Sigmoid colon (tissue), 7 donors: ENCODE data around the gene CAMTA1. TPM values are rescaled to one million over a fixed set of nuclear protein-coding genes. Genes with fewer than 3 reads are reported as not detected.

ENCODE experiments used
- DNase-seq: peaks from one replicate; pipeline ENCODE4 v3.0.0-alpha.2; 2019
- H3K27ac ChIP-seq, 4 donors: fragments of 200-600 bp; sonication (generic); one replicate each; pipeline ENCODE4 v1.5.1; 2016 to 2019; ENCODE audit warnings: mild to moderate bottlenecking in 1 of 4
- H3K27me3 ChIP-seq, 3 donors: fragments of 200-600 bp; sonication (generic); one replicate each; pipeline ENCODE4 v1.5.1; 2019; ENCODE audit warnings: mild to moderate bottlenecking in 1 of 3
- H3K36me3 ChIP-seq, 4 donors: fragments of 200-600 bp; sonication (generic); one replicate each; pipeline ENCODE4 v1.5.1; 2016 to 2019
- H3K4me1 ChIP-seq, 4 donors: fragments of 200-600 bp; sonication (generic); one replicate each; pipeline ENCODE4 v1.5.1; 2017 to 2019
- H3K4me3 ChIP-seq, 4 donors: fragments of 200-600 bp; sonication (generic); one replicate each; pipeline ENCODE4 v1.5.1; 2017 to 2019; ENCODE audit warnings: mild to moderate bottlenecking in 2 of 4, moderate library complexity in 1 of 4
- H3K9me3 ChIP-seq, 4 donors: fragments of 200-600 bp in 3 of 4; sonication (generic) in 3 of 4; one replicate each; pipeline versions ENCODE4 v1.5.1 to v1.6.1; 2013 to 2019
- CTCF ChIP-seq, 4 experiments: fragments of 450-650 bp in 3 of 4; fragments of 200-600 bp in 1 of 4; IDR thresholded peaks; one replicate each; pipeline ENCODE4 v1.5.1; 2016 to 2019; ENCODE audit warnings: antibody characterized with exemption in 4 of 4, mild to moderate bottlenecking in 3 of 4, moderate library complexity in 2 of 4
- EP300 ChIP-seq, 4 donors: sonication (generic); formaldehyde crosslinking; IDR thresholded peaks; one replicate each; pipeline ENCODE4 v1.6.1; 2017; ENCODE audit warnings: antibody characterized with exemption in 4 of 4
- POLR2A ChIP-seq, 2 donors: fragments of 450-650 bp; IDR thresholded peaks; one replicate each; pipeline ENCODE4 v1.6.1; 2016; ENCODE audit warnings: antibody characterized with exemption in 2 of 2, mild to moderate bottlenecking in 2 of 2, moderate library complexity in 2 of 2
- POLR2AphosphoS5 ChIP-seq, 4 donors: sonication (generic); formaldehyde crosslinking; IDR thresholded peaks; one replicate each; pipeline ENCODE4 v1.6.1; 2017; ENCODE audit warnings: antibody characterized with exemption in 4 of 4
- WGBS, 2 donors: extraction: QIAGEN DNeasy Blood & Tissue Kit; methylation state at CpG; one replicate each; pipeline ENCODE4 v1.1.7; 2013; 5-methylcytosine and 5-hydroxymethylcytosine counted together
- intact Hi-C: fragments of 100-400 bp; cut with DNase I; formaldehyde crosslinking; loops from one replicate; pipeline ENCODE4 v1.15.1; 2023
- polyA plus RNA-seq, 3 donors: library from polyadenylated mRNA; stranded (reverse); fragments of 200-250 nt; gene quantifications; one replicate each; pipeline ENCODE4 v1.2.3, GENCODE V29; 2013
- total RNA-seq, 4 donors: library from RNA; depleted of rRNA; stranded (reverse); fragments of >200 nt; gene quantifications; one replicate each; pipeline ENCODE4 v1.1.0, GENCODE V29; 2016
- donor health status: healthy with polysubstance abuse.
- donor health status: Bipolar disorder and iron deficiency.
- donor health status: healthy.

Gene CAMTA1
- total and polyA plus RNA-seq, 7 donors, result 97.9 to 196 (median 177) TPM

DNA sequence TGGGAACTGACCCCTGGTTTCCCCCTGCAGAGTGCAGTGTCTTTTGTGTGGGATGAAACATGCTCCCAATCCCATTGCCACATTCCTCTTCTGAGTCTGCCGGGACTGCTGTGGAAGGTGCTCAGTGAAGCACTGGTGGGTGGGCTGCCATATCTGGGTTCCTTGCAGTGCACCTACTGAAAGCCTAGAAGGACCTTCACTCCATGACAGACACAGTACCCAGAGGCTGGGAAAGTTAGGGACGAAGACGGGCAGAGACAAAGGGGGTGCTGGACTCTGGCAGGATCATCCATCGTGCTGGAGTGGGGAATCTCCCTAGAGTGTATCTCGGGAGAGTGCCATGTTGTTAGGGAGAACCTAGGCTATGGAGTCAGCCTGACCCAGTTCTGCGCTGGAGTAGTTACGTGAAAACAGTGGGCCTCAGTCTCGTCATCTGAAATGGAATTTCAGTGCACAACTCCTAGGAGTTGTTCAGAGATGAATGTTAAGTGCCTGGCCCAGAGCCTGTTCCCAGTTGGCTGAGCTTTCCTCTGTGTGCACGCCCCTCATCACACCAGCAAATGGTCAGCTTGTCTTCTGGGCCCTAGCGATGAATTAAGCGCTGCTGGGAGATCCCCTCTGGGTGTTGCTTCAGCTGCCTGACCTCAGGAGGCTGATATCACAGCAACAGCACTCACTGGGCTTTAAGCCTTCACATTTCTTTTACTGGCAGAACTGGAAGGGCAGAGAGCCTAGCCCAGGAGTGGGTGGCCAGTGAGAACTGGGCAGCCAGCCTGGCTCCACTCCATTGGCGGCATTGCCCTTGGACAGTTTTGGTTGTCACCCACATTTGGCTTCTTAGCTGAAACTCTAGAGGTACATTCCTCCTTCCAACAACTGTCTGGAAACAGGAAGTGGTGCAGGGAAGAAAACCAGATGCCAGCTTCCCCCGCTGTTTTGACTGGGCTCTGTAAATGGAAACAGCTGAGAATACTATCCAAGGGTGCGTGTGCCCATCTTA, 506.0 kb downstream of the CAMTA1 start:
- Histone ChIP-seq H3K4me1 (peaks cover 0 to 38% (median 37%) of the 10 kb centered on the region in 4 donors), H3K9me3 (no peaks in the 10 kb centered on the region), H3K36me3 (no peaks in the 10 kb centered on the region), H3K27ac (peak overlapping the region in 3 of 4 donors; percentile 17 to 71 (median 66)), H3K4me3 (no peak overlapping the region), H3K27me3 (no peaks in the 10 kb centered on the region)
- 79 to 87% methylated on average over 14 of the region's 14 CpGs for WGBS, 2 donors
- no peak for DNase-seq
- TF ChIP-seq CTCF (IDR thresholded peaks at IDR 0.05), result no peak
- TF ChIP-seq POLR2AphosphoS5 (IDR thresholded peaks at IDR 0.05), result peak in 2 of 4 donors; percentile 34 to 52
- no peak for TF ChIP-seq EP300 (IDR thresholded peaks at IDR 0.05)
- TF ChIP-seq POLR2A (IDR thresholded peaks at IDR 0.05), result no peak
- intact Hi-C loops, result loop anchor here (10.0 kb wide), 1 partner anchor 184 kb away; no protein-coding TSS in a partner anchor

DNA sequence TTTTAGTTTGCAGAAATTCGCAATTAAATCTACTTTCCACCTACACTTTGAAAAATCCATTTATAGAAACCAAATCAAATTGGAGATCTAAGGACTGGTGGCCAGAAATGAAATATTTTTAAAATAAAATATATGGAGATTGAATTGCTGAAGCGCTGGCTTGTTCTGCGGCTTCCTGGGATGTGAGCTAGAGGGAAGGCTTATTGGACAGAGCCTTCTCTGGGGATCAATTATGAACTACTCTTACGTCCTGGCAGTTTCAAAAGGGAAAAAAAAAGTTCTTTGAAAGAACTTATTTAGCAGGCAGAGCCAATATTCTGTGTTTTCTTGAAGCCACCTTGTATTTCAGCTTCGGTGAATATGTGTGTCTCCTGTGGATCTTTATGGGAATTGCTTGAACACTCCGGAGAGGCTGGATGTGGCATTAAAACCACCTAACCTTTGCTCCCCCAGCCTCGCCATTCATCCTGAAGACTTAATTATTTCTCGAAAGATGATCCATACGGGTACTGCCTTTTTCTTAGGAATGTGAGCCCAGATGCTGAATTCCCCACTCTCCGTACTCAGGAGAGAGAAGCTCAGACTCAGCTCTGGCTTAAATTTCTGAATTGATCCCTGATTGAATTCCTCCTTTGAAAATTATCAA, 506.9 kb downstream of the CAMTA1 start:
- peak overlapping the region in 2 of 4 donors; percentile 66 to 71 for H3K27ac ChIP-seq
- no peaks in the 10 kb centered on the region for H3K27me3 ChIP-seq
- H3K9me3 ChIP-seq, result peaks cover 0 to 6% (median under 1%) of the 10 kb centered on the region in 4 donors
- no peak for TF ChIP-seq CTCF (IDR thresholded peaks at IDR 0.05)
- no peak for TF ChIP-seq POLR2AphosphoS5 (IDR thresholded peaks at IDR 0.05)
- TF ChIP-seq POLR2A (IDR thresholded peaks at IDR 0.05), result no peak
- no peak for TF ChIP-seq EP300 (IDR thresholded peaks at IDR 0.05)
- H3K36me3 ChIP-seq, result no peaks in the 10 kb centered on the region
- WGBS, 2 donors, result 84 to 87% methylated on average over 10 of the region's 10 CpGs
- DNase-seq, result no peak
- H3K4me1 ChIP-seq, result peaks cover 0 to 38% (median 37%) of the 10 kb centered on the region in 4 donors
- intact Hi-C loops, result loop anchor here (10.0 kb wide), 1 partner anchor 183 kb away; no protein-coding TSS in a partner anchor
- H3K4me3 ChIP-seq, result no peak overlapping the region

DNA sequence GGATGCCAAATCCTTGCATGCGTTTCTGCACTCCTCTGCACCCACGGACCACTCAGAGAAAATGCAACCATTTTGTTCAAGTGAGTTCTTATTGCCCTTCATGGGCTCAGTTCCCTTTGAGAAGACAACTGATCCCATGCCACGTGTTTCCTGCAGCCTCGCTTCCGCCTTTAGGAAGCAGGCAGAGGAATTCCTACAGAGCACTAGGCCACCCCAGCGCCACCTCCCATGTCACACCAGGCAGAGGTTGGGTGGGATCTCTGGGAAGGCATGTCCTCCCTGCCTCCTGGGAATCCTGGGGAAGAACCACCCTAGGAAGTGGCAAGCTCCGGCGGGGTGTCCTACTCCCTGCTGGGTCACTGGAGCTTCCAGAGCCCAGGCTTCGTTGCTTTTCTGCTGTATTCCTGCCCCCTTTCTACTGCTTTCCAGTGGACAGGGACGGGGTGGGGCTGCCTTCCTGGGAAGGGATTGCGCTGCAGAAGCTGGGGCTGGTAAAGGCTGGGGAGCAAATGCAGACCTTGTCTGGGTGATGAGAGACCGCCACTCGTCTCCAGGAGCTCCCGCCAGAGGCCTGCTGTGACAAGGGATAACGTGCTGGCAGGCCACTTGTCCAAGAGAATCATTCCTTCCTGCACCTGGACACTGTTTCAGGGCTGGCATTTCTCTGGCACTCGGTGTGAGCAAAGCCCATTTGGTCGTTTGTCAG, 507.6 kb downstream of the CAMTA1 start:
- Histone ChIP-seq H3K27me3 (no peaks in the 10 kb centered on the region), H3K4me1 (peaks cover 0 to 38% (median 37%) of the 10 kb centered on the region in 4 donors), H3K27ac (peak overlapping the region in 1 of 4 donors; percentile 18), H3K9me3 (peaks cover 0 to 7% (median 3%) of the 10 kb centered on the region in 4 donors), H3K36me3 (no peaks in the 10 kb centered on the region), H3K4me3 (no peak overlapping the region)
- TF ChIP-seq POLR2AphosphoS5 (IDR thresholded peaks at IDR 0.05) (peak in 3 of 4 donors; percentile 67 to 77 (median 76)), POLR2A (IDR thresholded peaks at IDR 0.05) (no peak)
- intact Hi-C loops, result loop anchor here (10.0 kb wide), 1 partner anchor 182 kb away; no protein-coding TSS in a partner anchor
- 83 to 87% methylated on average over 17 of the region's 17 CpGs for WGBS, 2 donors
- no peak for DNase-seq

DNA sequence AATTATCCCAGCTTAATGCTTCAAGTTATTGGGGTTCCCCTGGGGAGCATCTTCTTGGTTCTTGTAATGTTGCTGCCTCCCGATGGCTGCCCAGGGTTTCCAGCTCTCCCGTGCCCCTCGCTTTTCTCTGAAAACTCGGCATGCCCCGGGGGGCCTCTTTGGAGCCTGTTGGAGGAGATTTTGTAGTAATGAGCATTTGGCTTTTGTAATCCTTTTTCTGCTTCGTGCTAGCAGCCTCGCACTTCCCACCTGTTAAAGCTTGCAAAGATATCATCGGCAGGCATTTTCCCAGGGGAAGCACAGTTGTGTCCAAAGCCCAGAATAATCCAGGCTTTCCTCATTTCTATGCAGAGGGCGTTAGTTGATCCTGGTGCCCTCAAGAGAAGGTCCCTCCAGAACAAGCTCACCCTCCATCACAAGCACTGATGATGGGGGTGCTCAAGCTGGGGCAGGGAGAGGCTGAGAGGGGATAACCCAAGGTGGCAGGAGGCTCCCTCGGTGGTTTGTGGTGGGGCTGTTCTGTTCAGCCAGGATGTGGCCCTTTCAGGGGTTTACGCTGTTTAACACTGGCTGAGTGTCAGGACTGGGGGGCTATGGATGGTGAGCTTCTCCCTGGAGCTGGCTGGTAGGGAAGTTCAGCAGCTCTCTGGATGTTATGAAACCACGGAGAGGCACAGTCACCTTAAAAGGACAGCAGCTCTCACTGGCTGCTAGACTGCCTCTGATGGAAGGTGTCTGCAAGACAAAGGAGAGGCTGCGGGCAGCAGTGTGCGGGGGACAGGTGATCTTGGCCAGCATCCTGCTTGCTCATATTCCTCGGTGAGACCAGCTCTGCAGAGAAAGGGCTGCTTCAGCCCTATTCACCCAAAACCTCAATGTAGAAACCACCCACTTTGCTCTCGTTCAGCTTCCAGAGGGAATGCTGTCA, 508.7 kb downstream of the CAMTA1 start:
- Histone ChIP-seq H3K4me1 (peaks cover 0 to 48% (median 44%) of the 10 kb centered on the region in 4 donors), H3K36me3 (no peaks in the 10 kb centered on the region), H3K27ac (peak overlapping the region in 1 of 4 donors; percentile 7), H3K27me3 (no peaks in the 10 kb centered on the region), H3K9me3 (peaks cover 0 to 7% (median 3%) of the 10 kb centered on the region in 4 donors), H3K4me3 (no peak overlapping the region)
- intact Hi-C loops, result loop anchor here (10.0 kb wide), 1 partner anchor 181 kb away; no protein-coding TSS in a partner anchor
- WGBS, 2 donors, result 79 to 85% methylated on average over 16 of the region's 16 CpGs
- DNase-seq, result no peak
- TF ChIP-seq POLR2A (IDR thresholded peaks at IDR 0.05), result no peak
- no peak for TF ChIP-seq CTCF (IDR thresholded peaks at IDR 0.05)
- no peak for TF ChIP-seq POLR2AphosphoS5 (IDR thresholded peaks at IDR 0.05)
- TF ChIP-seq EP300 (IDR thresholded peaks at IDR 0.05), result no peak
